Measurements from ENCODE around the gene CRK.

The CRK gene

GRCh38 chr17:1455797-1456599 lies at the start of gene CRK:
Gene CRK (minus strand): TSS chr17:1456232. CDS start chr17:1456117, 115 bp downstream.
- H3K4me1 ChIP-seq (ENCODE audit: control insufficient read depth, insufficient read depth, low read length): peaks cover 19% of the 10 kb centered on the region
- no peaks in the 10 kb centered on the region for H3K9me3 ChIP-seq (ENCODE audit: control insufficient read depth in 2 of 2, low read length in 2 of 2)
- H3K36me3 ChIP-seq (ENCODE audit: control insufficient read depth in 2 of 2, insufficient read depth in 2 of 2, low read length in 2 of 2): no peaks in the 10 kb centered on the region
- H3K9ac ChIP-seq (ENCODE audit: low read length in 2 of 2): peak within 1 kb of the TSS; percentile 83 to 86
- peak within 1 kb of the TSS; percentile 78 to 91 for H3K4me3 ChIP-seq (ENCODE audit: low read length in 2 of 2)
- peak within 1 kb of the TSS; percentile 92 for H3K27ac ChIP-seq (ENCODE audit: low read length)
- H3K27me3 ChIP-seq (ENCODE audit: control insufficient read depth in 1 of 2, insufficient read depth in 2 of 2, low read length in 2 of 2): no peaks in the 10 kb centered on the region

- no peak overlapping the region for H3K27ac ChIP-seq (ENCODE audit: low read length)
- no peak overlapping the region for H3K9ac ChIP-seq (ENCODE audit: low read length in 2 of 2)
- no peak overlapping the region for H3K4me3 ChIP-seq (ENCODE audit: low read length in 2 of 2)
- H3K27me3 ChIP-seq (ENCODE audit: control insufficient read depth in 1 of 2, insufficient read depth in 2 of 2, low read length in 2 of 2): no peaks in the 10 kb centered on the region
- no peaks in the 10 kb centered on the region for H3K4me1 ChIP-seq (ENCODE audit: control insufficient read depth, insufficient read depth, low read length)
- peaks cover 14 to 31% of the 10 kb centered on the region in 2 donors for H3K36me3 ChIP-seq (ENCODE audit: control insufficient read depth in 2 of 2, insufficient read depth in 2 of 2, low read length in 2 of 2)
- H3K9me3 ChIP-seq (ENCODE audit: control insufficient read depth in 2 of 2, low read length in 2 of 2): no peaks in the 10 kb centered on the region
Observed at GRCh38 chr17:1505586-1505985, 49.6 kb upstream of the CRK start.

GRCh38 chr17:1504866-1505265 lies 48.8 kb upstream of the CRK start:
- H3K27me3 ChIP-seq (ENCODE audit: control insufficient read depth in 1 of 2, insufficient read depth in 2 of 2, low read length in 2 of 2): no peaks in the 10 kb centered on the region
- no peak overlapping the region for H3K4me3 ChIP-seq (ENCODE audit: low read length in 2 of 2)
- peaks cover 14 to 33% of the 10 kb centered on the region in 2 donors for H3K36me3 ChIP-seq (ENCODE audit: control insufficient read depth in 2 of 2, insufficient read depth in 2 of 2, low read length in 2 of 2)
- H3K9me3 ChIP-seq (ENCODE audit: control insufficient read depth in 2 of 2, low read length in 2 of 2): no peaks in the 10 kb centered on the region
- H3K9ac ChIP-seq (ENCODE audit: low read length in 2 of 2): no peak overlapping the region
- no peaks in the 10 kb centered on the region for H3K4me1 ChIP-seq (ENCODE audit: control insufficient read depth, insufficient read depth, low read length)
- no peak overlapping the region for H3K27ac ChIP-seq (ENCODE audit: low read length)

DNA sequence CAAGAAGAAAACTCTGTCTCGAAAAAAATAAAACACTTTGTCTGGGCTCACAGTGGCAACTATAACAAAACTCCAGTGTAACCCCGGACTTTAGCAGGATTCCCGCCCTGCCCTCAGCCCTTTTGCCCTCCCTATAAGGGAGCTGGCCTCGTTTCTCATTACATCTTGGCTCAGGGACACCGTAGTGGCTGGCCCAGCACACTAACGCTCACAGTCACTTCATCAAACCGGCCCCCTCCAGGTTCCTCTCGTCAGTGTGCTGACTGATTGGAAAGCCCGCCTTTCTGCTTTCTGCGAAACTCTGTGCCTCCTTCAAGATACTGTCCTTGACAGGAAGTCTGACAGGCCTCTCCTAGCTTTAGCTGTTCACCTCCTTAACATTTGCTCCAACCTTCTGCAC lies 47.7 kb upstream of the CRK start:
- no peak overlapping the region for H3K27ac ChIP-seq (ENCODE audit: low read length)
- no peaks in the 10 kb centered on the region for H3K4me1 ChIP-seq (ENCODE audit: control insufficient read depth, insufficient read depth, low read length)
- peaks cover 9 to 27% of the 10 kb centered on the region in 2 donors for H3K36me3 ChIP-seq (ENCODE audit: control insufficient read depth in 2 of 2, insufficient read depth in 2 of 2, low read length in 2 of 2)

DNA sequence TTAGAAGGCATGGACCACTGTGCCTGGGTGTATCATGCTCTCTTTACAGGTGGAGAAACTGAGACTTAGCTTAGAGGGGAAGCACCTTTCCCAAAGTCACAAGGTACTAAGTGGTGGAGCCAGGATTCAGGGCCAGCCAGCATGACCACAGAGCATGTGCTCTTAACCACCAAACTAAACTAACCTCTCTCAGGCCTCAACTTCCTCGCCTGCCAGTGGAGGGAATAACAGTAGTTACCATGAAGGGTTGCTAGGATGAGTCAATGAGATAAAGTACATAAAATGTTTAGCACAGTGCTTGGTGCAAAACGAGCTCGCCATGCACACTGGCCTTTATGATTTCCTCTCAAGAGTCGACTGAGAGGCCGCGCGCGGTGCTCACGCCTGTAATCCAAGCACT lies 42.8 kb upstream of the CRK start:
- no peaks in the 10 kb centered on the region for H3K27me3 ChIP-seq (ENCODE audit: control insufficient read depth in 1 of 2, insufficient read depth in 2 of 2, low read length in 2 of 2)
- H3K4me3 ChIP-seq (ENCODE audit: low read length in 2 of 2): no peak overlapping the region
- H3K36me3 ChIP-seq (ENCODE audit: control insufficient read depth in 2 of 2, insufficient read depth in 2 of 2, low read length in 2 of 2): peaks cover 0 to 17% of the 10 kb centered on the region in 2 donors
- H3K9ac ChIP-seq (ENCODE audit: low read length in 2 of 2): no peak overlapping the region
- no peak overlapping the region for H3K27ac ChIP-seq (ENCODE audit: low read length)
- peaks cover 29% of the 10 kb centered on the region for H3K4me1 ChIP-seq (ENCODE audit: control insufficient read depth, insufficient read depth, low read length)
- no peaks in the 10 kb centered on the region for H3K9me3 ChIP-seq (ENCODE audit: control insufficient read depth in 2 of 2, low read length in 2 of 2)

More for the DNA sequence above, 47.7 kb upstream of the CRK start:
- no peak overlapping the region for H3K9ac ChIP-seq (ENCODE audit: low read length in 2 of 2)
- no peaks in the 10 kb centered on the region for H3K9me3 ChIP-seq (ENCODE audit: control insufficient read depth in 2 of 2, low read length in 2 of 2)
- no peak overlapping the region for H3K4me3 ChIP-seq (ENCODE audit: low read length in 2 of 2)
- no peaks in the 10 kb centered on the region for H3K27me3 ChIP-seq (ENCODE audit: control insufficient read depth in 1 of 2, insufficient read depth in 2 of 2, low read length in 2 of 2)

- H3K27ac ChIP-seq (ENCODE audit: low read length): no peak overlapping the region
Observed at GRCh38 chr17:1498233-1498632, 42.2 kb upstream of the CRK start.

GRCh38 chr17:1497831-1498230 lies 41.8 kb upstream of the CRK start:
- H3K36me3 ChIP-seq (ENCODE audit: control insufficient read depth in 2 of 2, insufficient read depth in 2 of 2, low read length in 2 of 2): peaks cover 0 to 15% of the 10 kb centered on the region in 2 donors
- no peak overlapping the region for H3K27ac ChIP-seq (ENCODE audit: low read length)
- H3K9ac ChIP-seq (ENCODE audit: low read length in 2 of 2): no peak overlapping the region
- no peak overlapping the region for H3K4me3 ChIP-seq (ENCODE audit: low read length in 2 of 2)
- peaks cover 40% of the 10 kb centered on the region for H3K4me1 ChIP-seq (ENCODE audit: control insufficient read depth, insufficient read depth, low read length)
- no peaks in the 10 kb centered on the region for H3K9me3 ChIP-seq (ENCODE audit: control insufficient read depth in 2 of 2, low read length in 2 of 2)
- no peaks in the 10 kb centered on the region for H3K27me3 ChIP-seq (ENCODE audit: control insufficient read depth in 1 of 2, insufficient read depth in 2 of 2, low read length in 2 of 2)

More at GRCh38 chr17:1498233-1498632, 42.2 kb upstream of the CRK start:
- Histone ChIP-seq H3K4me1 (ENCODE audit: control insufficient read depth, insufficient read depth, low read length) (peaks cover 36% of the 10 kb centered on the region), H3K9me3 (ENCODE audit: control insufficient read depth in 2 of 2, low read length in 2 of 2) (no peaks in the 10 kb centered on the region), H3K36me3 (ENCODE audit: control insufficient read depth in 2 of 2, insufficient read depth in 2 of 2, low read length in 2 of 2) (peaks cover 0 to 15% of the 10 kb centered on the region in 2 donors), H3K27me3 (ENCODE audit: control insufficient read depth in 1 of 2, insufficient read depth in 2 of 2, low read length in 2 of 2) (no peaks in the 10 kb centered on the region), H3K9ac (ENCODE audit: low read length in 2 of 2) (no peak overlapping the region), H3K4me3 (ENCODE audit: low read length in 2 of 2) (no peak overlapping the region)

- Histone ChIP-seq H3K9me3 (ENCODE audit: control insufficient read depth in 2 of 2, low read length in 2 of 2) (no peaks in the 10 kb centered on the region), H3K27me3 (ENCODE audit: control insufficient read depth in 1 of 2, insufficient read depth in 2 of 2, low read length in 2 of 2) (no peaks in the 10 kb centered on the region), H3K27ac (ENCODE audit: low read length) (peak overlapping the region; percentile 84), H3K36me3 (ENCODE audit: control insufficient read depth in 2 of 2, insufficient read depth in 2 of 2, low read length in 2 of 2) (peaks cover 0 to 15% of the 10 kb centered on the region in 2 donors), H3K4me3 (ENCODE audit: low read length in 2 of 2) (no peak overlapping the region), H3K4me1 (ENCODE audit: control insufficient read depth, insufficient read depth, low read length) (peaks cover 49% of the 10 kb centered on the region), H3K9ac (ENCODE audit: low read length in 2 of 2) (no peak overlapping the region)
Observed at GRCh38 chr17:1496869-1497268, 40.8 kb upstream of the CRK start.

- Histone ChIP-seq H3K36me3 (ENCODE audit: control insufficient read depth in 2 of 2, insufficient read depth in 2 of 2, low read length in 2 of 2) (peaks cover 0 to 15% of the 10 kb centered on the region in 2 donors), H3K4me3 (ENCODE audit: low read length in 2 of 2) (peak overlapping the region; percentile 17 to 54), H3K4me1 (ENCODE audit: control insufficient read depth, insufficient read depth, low read length) (peaks cover 58% of the 10 kb centered on the region), H3K9me3 (ENCODE audit: control insufficient read depth in 2 of 2, low read length in 2 of 2) (no peaks in the 10 kb centered on the region), H3K27ac (ENCODE audit: low read length) (peak overlapping the region; percentile 84), H3K9ac (ENCODE audit: low read length in 2 of 2) (peak overlapping the region; percentile 21 to 39), H3K27me3 (ENCODE audit: control insufficient read depth in 1 of 2, insufficient read depth in 2 of 2, low read length in 2 of 2) (no peaks in the 10 kb centered on the region)
Observed at GRCh38 chr17:1495265-1495989, 39.4 kb upstream of the CRK start.

GRCh38 chr17:1494736-1495253 lies 38.8 kb upstream of the CRK start:
- Histone ChIP-seq H3K27me3 (ENCODE audit: control insufficient read depth in 1 of 2, insufficient read depth in 2 of 2, low read length in 2 of 2) (no peaks in the 10 kb centered on the region), H3K36me3 (ENCODE audit: control insufficient read depth in 2 of 2, insufficient read depth in 2 of 2, low read length in 2 of 2) (peaks cover 0 to 14% of the 10 kb centered on the region in 2 donors), H3K4me1 (ENCODE audit: control insufficient read depth, insufficient read depth, low read length) (peaks cover 64% of the 10 kb centered on the region), H3K27ac (ENCODE audit: low read length) (peak overlapping the region; percentile 84), H3K4me3 (ENCODE audit: low read length in 2 of 2) (peak overlapping the region; percentile 17 to 54), H3K9ac (ENCODE audit: low read length in 2 of 2) (peak overlapping the region; percentile 21 to 39), H3K9me3 (ENCODE audit: control insufficient read depth in 2 of 2, low read length in 2 of 2) (no peaks in the 10 kb centered on the region)
